NCI-H2029 (cell line): Measurements from ENCODE around the gene CLASRP.

Experiments used
- DNase-seq: peaks from one replicate; lab custom pipeline; 2025; lab: John Stamatoyannopoulos, UW

Gene CLASRP

DNA sequence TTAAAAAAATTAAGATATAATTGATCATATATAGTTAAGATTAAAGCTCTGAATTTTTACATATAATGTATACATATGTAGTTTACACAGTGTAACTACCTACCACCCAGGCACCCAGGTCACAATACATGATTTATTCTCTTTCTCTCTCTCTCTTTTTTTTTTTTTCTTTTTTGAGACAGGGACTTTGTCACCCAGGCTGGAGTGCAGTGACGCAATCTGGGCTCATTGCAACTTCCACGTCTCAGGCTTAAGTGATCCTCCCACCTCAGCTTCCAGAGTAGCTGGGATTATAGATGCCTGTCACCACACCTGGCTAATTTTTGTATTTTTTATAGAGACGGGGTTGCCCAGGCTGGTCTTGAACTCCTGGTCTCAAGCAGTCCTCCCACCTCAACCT lies 18.8 kb upstream of the CLASRP start:
- DNase-seq: no peak

GRCh38 chr19:45021971-45022370 lies 16.9 kb upstream of the CLASRP start:
- DNase-seq: no peak

DNA sequence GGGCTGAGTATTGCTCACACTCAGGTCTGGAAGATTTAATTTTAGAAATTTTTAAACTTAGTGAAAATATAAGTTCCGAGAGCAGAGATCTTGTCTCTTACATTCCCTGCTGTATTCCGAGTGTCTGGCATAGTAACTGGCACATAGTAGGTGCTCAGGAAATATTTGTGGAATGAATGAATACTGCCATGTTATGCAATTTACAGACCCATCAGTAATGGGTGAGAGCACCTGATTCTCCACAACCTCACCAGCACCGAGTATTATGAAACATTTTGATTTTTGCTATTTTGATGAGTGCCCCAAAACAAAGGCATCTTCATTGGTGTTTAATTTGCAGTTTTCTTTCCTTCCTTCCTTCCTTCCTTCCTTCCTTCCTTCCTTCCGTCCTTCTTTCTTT lies 15.8 kb upstream of the CLASRP start:
- DNase-seq: no peak

DNA sequence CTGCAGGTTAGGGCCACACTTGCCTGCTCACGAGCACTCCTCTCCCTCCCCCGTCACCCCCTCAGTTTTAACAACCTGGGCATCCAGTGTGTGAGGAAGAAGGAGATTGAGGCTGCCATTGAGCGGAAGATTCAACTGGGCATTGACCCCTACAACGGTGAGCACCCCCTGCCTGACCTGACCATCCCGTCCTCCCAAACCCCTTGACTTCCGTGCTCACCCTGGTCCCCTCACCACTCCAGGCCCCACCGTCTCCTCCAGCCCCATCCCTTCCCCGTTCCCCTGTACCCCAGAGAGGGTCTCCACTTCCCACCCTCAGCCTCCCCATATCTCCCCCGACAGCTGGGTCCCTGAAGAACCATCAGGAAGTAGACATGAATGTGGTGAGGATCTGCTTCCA lies 13.6 kb upstream of the CLASRP start:
- no peak for DNase-seq

DNA sequence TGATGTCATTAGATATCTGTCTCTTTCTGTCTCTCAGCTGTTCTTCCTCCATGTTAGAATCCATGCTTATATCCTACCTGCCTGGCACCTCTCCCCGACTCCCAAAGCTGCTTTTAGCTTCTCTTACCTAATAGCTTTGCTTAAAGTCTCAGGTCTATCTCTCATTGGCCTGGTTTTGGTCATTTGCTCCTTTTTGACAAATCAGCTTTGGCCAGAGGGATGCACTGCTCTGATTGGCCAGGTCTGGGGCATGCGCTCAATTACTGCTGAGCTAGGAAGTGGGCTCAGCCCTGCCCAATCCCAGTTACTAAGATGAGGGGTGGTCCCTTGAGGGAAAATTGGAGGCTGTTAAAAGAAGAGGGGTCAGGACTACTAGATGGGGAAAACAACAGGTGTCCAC lies 11.5 kb upstream of the CLASRP start:
- no peak for DNase-seq

DNA sequence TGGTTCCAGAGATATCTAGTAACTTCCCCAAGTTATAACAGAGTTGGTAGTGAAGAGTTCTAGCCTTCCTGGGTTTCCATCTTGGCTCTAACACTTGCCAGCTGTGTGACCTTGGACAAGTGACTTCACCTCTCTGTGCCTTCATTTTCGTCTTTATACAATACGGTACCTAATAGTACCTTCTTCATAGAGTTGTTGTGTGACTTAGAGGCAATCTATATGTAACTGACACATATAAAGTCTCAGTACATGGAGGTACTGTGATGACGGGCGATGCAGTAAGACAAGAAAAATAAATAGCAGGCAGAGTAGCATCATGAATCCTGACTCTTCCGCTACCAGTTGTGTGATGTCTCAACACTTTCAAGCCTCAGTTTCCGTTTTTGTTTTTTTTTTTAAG lies 8.0 kb upstream of the CLASRP start:
- no peak for DNase-seq

DNA sequence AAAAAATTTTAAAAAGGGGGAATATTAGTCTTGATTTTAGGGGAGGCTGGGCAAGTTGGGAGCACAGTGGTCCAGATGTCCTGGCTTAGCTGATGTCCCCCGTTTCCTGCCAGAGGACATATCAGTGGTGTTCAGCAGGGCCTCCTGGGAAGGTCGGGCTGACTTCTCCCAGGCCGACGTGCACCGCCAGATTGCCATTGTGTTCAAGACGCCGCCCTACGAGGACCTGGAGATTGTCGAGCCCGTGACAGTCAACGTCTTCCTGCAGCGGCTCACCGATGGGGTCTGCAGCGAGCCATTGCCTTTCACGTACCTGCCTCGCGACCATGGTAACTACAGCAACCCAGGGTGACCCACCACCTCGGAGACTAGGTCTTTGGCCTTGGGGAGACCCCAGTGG lies 6.4 kb upstream of the CLASRP start:
- DNase-seq: no peak

GRCh38 chr19:45035755-45036154 lies 3.1 kb upstream of the CLASRP start:
- DNase-seq: no peak

- no peak for DNase-seq
Measured at GRCh38 chr19:45037393-45038169, 1.3 kb upstream of the CLASRP start.

- no peak for DNase-seq
Measured at GRCh38 chr19:45040059-45040771, 1.4 kb downstream of the CLASRP start.

DNA sequence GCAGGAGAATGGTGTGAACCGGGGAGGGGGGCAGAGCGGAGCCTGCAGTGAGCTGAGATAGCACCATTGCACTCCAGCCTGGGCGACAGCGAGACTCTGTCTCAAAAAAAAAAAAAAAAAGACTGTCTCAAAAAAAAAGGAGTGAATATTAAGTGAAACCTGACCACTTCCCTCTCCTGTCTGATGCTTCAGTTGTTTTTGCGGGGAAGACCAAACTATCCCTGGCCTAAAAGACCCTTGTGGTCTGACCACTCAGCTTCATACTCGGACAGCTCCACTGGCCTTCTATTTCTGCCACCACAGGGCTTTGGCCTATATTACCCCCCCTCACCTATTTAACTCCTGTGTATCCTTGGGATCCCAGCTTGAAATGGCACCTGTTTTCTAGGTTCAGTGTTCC lies 2.3 kb downstream of the CLASRP start:
- DNase-seq: no peak

GRCh38 chr19:45045671-45046353 lies 7.0 kb downstream of the CLASRP start:
- peak; percentile 52 for DNase-seq

DNA sequence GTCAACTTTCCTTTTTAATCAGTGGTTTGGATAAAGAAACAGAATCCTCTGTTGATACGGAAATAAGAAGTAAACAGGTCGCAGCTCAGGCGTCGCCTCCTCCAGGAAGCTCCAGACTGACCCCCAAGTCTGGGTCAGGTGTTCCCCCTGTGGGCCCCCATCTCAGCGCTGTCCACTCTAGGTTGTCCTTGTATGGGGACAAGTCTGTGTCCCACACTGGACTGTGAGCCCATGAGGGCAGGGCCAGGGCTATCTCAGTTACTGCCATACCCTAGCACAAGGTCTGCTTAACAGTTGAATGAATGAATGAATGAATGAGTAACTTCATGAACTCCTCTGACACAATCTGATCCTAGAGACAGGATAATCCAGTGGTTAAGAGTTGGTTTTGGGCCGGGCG lies 7.5 kb downstream of the CLASRP start:
- no peak for DNase-seq

- no peak for DNase-seq
Measured at GRCh38 chr19:45047188-45047797, 8.4 kb downstream of the CLASRP start.

GRCh38 chr19:45049073-45049736 lies 10.4 kb downstream of the CLASRP start:
- no peak for DNase-seq

- no peak for DNase-seq
Measured at GRCh38 chr19:45050036-45050435, 11.2 kb downstream of the CLASRP start.

DNA sequence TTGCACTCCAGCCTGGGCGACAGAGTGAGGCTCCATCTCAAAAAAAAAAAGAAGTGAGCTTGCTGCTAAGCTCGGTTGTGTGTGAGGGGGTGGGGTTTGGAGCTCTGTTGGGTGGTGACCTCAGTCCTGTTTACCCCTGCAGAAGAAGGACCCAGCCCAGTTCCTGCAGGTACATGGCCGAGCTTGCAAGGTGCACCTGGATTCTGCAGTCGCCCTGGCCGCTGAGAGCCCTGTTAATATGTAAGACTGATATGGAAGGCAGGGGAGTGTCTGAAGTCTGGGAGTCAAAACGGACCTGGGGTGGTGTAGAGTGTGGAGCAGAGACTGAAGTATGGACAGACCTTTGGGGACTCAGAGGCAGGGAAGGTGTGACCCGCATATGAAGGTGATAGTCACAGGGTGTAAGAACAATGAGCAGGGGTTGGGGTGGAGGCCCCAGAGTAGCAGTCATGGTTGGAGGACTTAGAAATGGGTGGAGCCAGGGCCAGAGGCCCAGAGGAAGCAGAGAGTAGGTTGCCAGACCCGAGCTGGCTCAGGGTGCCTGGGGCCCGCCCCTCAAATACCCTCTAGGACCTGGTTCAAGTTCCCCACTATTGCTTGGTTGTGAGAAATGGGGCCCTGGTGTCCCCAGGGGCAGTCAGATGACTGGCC lies 13.2 kb downstream of the CLASRP start:
- DNase-seq: no peak

DNA sequence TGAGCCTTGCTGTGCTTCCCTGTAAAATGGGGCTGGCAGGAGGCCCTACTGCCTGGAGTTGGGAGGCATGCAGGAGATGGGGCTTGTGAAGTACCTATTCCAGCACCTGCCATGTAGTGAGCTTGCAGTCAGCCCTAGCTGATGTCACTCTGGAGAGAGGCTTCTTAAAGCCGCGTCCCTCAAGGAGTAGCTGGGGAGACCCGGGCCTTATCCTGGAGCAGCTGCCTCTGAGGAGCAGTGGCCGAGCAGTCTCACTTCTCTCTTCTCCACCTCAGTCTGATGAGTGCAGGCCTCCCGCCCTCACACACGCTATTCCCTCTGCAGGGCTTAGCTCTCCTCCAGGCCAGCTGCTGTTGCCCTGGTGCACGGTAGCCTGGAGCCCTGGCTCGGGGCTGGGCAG lies 18.0 kb downstream of the CLASRP start:
- DNase-seq: no peak

GRCh38 chr19:45057444-45057843 lies 18.6 kb downstream of the CLASRP start:
- no peak for DNase-seq

- DNase-seq: no peak
Measured at GRCh38 chr19:45058622-45059159, 19.8 kb downstream of the CLASRP start.

- DNase-seq: peak; percentile 71
Measured at GRCh38 chr19:45059258-45059965, 20.6 kb downstream of the CLASRP start.
